Middle frontal gyrus (tissue), 1 donor: ENCODE results near the gene AQP2.

Experiments used
- DNase-seq: peaks from one replicate; pipeline ENCODE4 v3.0.0-alpha.2; 2015; ENCODE audit warnings: low spot score; ENCODE audit errors: extremely low spot score

The AQP2 gene

DNA sequence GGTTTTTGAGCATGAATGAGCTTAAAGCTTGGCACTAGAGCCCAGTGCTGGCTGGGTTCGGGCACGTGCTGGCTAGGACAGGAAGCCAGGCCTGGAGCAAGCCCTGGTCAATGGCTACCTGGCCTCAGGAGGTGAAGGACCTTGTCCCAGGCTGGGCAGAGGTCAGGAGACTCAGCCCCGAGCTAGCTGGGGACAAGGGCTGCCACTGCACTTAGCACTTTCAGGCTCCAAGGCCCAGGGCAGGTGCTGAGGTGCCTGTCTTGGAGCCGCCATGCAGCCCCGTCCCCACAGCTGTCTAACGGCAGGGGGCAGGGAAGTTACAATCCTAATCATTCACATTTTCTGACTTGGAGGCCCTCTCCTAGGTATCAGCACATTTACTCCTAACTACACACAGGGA lies 17.9 kb downstream of the AQP2 start:
- no peak for DNase-seq

DNA sequence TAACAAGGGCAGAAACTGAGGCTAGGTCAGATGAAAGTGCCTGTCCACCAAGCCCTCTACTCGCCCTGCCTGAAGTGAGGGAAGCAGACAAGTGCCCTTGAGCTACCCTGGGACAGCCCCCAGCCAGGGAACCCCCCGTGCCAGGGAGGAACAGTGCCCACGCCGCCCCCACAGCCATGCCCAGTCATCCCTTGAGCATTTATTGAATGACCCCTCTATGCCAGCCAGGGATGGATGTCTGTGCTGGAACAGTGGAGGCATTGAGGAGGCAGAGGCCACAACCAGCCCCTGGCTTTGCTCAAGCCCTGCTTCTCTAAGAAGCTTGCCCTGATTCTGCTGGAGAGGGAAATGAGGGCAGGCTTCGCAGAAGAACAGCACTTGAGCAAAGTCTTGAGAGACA lies 18.5 kb downstream of the AQP2 start:
- no peak for DNase-seq

DNA sequence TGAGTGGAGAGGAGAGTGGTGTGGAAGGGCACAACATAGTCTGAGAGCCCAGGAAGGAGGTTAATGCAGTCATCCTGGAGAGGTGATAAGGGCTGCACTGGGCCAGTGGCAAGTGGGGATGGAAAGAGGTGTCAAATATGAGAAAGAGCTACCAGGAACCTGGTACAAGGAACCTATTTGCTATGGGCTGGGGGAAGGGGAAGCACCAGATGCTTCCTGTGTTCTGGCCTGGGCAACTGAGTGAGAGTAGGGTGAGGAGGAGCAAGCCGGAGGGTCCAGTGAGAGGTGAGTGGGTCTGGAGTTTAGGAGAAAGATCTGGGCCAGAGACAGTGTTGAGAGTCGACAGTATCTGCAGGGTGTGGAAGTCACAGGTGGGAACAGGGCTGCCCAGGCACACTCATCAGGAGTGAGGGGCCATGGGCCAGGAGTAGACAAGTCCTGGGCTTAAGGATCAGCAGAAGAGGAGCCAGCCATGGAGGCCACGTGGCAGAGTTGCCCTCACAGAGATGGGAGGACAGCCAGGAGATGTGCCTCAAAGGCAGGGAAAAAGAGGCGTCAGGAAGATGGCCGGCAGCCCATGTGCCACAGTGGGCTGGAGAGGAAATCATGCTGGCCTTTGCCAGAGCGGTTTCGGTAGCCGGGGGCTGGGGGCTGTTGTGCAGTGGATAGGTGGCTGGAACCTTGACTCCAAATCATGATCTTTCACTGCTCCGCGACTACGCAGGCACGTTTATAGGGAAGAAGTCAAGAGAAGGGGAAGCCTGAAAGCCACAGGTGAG lies 19.3 kb downstream of the AQP2 start:
- no peak for DNase-seq

DNA sequence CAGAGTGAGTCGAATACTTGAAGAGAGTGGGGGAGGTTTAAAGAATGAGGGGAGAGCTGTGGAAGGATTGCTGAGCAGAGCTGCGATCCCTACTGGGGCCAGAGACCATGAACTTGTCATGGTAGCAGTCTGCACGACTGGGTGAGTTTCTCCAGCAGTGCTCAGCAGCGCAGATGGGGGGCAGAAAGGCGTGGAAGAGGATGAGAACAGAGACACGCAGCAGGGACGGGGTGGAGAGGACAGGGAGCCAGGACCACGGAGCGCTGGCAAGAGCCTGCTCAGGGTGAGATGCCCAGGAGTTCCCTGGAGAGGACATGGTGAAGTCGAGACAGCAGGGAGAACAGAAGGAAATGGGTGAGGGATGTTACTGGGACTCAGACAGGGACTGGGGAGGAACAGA lies 20.1 kb downstream of the AQP2 start:
- no peak for DNase-seq

DNA sequence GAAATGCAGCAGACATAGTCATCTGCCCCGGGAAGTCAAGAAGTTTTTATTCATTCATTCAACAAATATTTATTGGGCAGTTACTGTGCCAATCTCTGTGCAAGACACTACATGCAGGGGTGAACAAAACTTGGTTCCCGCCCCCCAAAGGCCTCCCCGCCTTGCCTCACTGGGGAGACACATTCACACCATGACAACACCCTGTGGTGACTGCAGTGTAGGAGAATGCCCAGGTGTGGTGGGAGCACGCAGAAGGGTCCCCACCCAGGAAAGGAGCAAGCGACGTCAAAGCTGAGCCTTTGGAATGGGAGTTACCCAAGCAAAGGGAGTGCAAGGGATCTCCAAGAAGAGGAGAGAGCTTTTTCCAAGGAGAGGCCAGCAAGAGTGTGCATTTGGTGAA lies 20.6 kb downstream of the AQP2 start:
- no peak for DNase-seq

DNA sequence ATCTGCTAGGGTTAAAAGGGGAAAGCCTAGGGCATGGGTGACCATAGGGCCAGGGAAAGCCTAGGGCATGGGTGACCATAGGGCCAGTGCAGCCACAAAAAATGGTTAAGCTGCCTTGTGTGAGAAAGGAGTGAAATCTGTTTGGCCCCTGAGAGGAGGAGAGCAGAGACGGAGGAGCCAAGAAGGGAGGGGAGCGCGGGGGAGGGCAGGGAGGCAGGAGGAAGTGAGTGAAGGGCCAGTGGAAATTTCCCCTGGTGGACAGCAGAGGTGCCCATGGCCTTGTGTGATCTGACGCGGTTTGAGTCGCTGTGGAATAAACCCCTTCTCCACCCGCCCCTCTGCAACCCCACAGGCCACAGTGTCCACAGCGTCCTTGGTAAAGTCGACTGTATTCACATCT lies 21.6 kb downstream of the AQP2 start:
- no peak for DNase-seq

DNA sequence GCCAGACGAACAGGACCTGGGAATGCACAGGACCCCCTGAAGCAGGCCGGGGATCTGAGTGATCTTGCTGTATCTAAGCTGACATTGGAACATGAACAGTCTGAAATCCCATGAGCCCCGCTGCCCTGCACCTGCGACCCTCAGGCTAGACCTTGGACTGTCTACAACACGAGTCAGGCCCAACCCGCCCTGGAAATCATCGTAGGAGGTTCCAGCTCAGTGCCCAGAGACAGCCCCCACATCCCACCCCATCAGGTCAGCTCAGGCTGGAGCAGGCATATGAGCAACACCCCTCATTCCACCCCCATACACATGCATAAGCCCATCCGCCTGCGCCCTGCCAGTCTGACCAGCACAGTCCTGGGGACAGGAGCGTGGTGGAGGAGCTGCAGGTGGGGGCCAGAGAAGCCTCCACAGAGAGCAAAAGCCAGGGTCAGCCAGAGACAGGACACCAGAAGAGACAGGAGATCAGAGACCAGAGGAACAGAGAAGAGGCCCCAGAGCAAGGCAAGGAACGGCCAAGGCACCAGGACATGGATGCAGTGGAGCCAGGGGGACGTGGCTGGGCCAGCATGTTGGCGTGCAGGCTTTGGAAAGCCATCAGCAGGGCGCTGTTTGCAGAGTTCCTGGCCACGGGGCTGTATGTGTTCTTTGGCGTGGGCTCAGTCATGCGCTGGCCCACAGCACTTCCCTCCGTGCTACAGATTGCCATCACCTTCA lies 22.3 kb downstream of the AQP2 start, which contains the start of gene AQP6:
Gene AQP6 (plus strand): TSS at position 307 of the 720 bp plus-strand sequence. CDS start 227 bp downstream, at position 534.
- DNase-seq: no peak

DNA sequence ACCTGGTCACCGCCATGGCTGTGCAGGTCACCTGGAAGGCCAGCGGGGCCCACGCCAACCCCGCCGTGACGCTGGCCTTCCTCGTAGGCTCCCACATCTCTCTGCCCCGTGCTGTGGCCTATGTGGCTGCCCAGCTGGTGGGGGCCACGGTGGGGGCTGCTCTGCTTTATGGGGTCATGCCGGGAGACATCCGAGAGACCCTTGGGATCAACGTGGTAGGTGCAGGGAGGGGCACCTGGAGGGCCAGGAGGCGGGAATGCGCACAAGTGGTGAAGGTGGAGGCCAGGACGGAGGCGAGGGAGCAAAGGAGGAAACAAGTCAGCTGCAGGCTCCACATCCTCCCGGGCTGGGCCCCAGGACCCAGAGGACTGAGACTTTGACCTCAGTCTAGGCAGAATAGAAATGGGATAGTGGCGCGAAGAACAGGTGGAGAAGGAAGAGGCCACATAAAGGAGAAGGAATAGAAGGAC lies 22.9 kb downstream of the AQP2 start:
- DNase-seq: no peak

DNA sequence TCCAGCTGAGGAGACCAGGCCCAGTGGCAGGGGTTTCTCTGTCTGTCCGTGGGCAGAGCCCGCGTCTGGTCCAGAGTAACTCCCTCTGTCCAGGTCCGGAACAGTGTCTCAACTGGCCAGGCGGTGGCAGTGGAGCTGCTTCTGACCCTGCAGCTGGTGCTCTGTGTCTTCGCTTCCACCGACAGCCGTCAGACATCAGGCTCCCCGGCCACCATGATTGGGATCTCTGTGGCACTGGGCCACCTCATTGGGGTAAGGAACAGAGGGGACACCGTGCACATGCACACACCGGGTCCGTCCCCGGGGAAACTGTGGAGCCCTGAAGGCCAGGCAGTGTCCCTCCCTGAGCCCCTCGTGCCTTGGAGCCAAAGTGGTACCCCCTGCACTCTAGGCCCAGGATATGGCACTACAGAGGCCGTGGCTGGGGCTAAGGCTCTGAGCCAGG lies 23.7 kb downstream of the AQP2 start:
- no peak for DNase-seq

DNA sequence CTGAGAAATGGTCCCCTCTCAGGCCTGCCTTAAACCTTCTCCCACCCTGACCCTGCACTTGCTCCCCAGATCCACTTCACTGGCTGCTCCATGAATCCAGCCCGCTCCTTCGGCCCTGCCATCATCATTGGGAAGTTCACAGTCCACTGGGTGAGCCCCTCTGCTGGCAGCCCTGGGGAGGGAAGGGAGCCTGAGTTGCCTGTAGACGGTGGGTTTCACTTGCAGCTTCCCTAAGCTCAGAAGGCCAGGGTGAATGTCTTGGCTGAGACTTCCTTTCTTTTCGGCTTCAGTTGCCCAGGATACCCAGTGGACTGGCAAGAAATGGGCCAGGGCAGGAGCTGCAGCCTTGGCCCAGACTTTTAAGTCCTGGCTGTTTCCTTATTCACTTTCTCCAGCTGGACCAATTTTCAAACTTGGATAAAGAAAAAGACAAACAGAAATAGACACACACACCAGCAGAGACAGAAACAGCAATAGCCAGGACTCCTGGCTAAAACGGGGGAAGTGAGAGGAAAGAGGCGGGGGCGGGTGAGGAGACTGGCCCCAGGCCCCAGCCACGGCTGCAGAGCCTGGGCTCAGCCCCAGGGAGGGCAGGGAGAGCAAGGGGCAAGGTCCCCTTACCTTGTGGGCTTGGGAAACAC lies 24.3 kb downstream of the AQP2 start:
- DNase-seq: no peak

DNA sequence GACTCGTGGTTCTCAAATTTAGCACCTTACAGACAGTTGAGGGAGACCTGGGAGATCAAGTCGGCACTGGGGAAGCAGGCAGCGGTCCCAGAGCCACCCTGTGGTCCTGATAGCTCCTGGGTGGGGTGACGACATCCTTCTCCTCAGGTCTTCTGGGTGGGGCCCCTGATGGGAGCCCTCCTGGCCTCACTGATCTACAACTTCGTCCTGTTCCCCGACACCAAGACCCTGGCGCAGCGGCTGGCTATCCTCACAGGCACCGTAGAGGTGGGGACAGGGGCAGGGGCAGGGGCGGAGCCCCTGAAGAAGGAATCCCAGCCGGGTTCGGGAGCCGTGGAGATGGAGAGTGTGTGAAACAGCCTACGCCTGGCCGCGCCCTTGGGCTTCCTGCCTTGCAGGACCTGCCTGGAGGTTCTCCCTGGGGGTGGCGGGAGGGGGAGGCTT lies 24.8 kb downstream of the AQP2 start:
- DNase-seq: no peak

DNA sequence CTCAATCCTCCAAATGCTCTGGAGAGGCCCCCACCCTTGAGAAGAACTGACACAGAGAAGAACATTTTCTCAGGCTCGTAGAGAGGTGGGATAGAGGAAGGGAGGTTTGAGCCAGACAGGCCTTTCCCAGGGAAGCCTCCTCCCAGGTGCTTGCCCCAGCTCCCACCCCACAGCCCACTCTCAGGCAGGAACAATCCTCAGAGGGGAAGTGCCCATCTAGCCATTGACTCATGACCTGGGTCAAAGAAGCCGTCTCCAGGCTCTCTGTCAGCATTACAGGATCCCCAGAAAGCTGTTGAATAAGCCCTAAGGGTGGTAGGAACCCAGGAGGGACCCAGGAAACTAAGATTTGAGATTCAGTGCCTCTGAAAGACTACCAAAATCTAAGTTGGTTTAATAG lies 26.0 kb downstream of the AQP2 start:
- DNase-seq: no peak

DNA sequence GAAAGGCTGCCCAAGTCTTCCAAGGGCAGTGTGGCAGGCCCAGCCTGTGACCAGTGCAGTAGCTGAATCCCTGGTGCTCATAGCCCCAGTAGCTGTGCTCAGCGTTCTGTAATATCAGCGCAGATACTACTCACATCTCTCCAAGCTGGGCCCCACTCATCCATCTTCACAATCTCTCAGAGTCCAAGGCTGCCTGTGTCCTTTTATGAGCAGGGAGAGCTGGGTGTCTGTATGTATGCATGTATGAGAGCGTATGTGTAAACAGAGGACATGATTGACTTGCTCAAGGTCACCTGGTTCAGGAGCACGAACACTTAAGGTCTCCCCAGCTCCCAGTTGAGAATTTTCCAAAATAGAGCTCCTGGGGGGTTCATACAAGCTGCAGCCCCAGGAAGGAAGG lies 27.6 kb downstream of the AQP2 start:
- DNase-seq: no peak

DNA sequence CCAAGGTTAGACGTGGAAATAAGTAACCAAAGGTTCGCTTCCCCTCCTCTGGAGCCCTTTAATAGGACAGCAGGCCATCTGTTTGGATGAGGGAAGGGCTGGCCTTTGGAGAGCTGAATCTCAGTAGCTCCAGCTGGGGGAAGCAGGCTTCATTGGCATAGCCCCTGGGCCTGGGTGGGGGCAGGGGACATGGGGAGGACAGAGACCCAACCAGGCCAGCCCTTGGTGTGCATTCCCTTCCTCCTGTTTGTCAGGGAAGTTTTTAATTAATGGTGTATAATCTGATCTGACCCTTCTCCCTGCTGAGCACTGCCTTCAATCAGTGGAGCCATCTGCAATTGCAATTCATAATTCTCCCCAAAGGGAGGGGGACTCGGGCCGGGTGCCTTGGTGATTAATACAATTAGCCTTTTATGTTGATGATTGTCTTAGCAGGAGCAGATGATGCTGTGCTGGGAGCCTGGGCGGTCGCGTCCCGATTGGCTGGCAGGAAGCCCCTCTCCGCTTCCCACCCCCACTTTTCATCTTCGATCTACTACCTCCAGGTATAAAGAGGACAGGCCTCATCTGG lies 28.6 kb downstream of the AQP2 start:
- no peak for DNase-seq

DNA sequence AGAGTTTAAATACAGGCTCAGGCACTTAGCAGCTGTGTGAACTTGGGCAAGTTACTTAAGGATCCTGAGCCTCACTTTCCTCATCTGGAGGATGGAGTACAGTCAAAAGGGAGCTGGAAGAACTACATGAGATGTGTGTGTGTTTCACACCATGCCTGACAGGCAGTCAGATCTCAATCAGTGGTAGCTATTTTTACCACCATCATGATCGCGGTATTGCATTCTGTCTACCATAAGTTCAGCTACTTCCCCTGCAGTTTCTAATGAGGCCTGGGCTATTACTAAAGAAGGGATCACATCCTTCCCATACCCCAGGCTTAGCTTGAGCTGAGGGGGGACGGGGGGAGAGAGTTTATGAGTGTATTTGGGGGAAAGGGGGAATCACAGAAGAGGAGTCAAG lies 29.3 kb downstream of the AQP2 start:
- no peak for DNase-seq

DNA sequence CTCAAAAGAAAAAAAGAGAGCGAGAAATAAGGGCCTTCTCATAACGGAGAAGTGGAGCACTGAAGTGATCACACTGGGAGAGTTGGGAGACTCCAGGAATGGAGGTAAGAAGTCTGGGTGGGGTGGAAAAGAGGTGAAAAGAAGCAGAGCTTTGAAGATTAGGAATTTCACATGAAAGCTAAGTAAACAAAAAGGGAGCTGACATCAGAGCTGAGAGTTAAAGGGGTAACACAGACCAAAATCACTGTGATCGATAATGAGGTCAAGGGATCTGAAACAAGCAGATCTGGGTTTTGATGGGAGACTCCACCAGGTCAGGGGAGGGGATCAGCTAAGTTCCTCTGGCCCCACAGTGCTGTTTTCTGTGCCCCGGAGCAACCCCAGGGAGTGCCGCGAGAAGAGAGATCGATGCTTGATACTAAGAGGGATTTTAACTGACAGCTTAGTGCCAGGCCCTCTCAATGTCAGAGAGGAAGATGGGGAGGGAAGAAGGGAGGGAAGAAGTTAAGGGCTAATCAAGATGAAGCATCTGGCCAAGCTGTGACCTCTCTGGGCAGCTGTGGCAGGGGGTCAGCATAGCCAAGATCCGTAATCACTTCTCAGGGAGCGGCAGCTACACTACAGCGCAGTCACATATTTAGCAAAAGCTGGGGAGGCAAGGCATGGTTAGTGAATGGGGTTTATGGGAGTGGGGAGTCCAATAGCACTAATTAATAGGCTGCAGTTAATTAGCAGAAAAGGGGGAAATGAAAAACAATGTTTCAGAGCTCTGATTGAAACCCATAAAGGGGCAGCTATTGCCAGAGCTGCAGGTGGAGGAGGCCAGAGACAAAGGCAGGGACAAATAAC lies 30.2 kb downstream of the AQP2 start:
- no peak for DNase-seq

DNA sequence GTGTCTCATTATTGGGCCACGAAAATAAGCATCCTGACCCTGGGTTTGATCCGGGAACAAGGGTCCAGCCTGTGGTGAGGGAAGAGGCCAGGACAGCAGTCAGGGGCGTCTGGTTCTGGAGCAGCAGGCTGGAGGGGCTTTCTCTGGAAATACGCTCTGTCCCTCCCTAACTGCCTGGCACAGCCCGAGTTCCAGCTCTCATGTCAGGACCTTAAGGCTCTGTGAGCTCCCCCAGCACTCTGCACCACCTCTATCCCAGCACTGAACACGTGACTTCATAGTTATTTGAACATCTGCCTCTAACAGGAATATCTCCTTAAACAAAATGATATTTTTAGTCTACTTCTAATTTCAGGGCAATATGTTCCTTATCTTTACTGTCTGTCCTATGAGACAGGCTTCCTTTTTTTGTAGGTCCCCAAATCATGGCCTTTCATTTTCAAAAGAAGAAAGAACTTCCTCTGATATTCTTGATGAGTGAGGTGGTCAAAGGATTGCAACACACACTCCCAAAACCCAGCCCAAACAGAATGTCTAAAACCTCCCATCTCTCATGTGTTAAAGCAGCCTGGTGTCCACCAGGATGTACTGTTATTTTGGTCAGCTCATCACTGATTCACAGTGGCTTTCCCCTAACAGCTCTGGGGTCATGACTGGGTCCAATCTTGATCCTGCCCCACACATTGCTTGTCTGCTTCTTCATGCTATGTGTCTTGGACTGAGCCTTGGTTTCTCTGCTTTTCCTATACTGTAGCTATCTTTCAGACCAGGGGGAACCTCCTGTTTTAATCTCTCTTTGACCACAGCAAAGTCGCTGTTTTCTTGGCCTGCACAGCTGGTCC lies 31.9 kb downstream of the AQP2 start:
- no peak for DNase-seq

DNA sequence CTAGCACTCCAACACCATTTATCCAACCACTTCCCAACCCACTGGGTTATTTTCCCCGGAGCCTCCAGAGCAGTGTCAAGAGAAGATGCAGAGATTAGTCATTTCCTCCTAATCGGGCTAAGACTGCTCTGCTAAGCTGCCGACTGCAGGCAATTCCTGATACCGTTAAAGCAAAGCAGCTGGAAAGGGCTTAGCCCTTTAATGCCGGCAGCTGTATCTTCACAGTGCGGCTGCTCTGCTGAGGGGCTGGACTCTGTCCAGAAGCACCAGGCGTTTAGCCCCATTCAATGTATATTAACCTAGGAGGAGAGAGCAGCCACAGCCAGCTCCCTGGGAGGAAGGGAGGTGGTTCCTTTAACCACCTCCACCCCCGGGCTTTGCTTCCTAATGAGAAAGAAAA lies 33.4 kb downstream of the AQP2 start:
- DNase-seq: no peak

DNA sequence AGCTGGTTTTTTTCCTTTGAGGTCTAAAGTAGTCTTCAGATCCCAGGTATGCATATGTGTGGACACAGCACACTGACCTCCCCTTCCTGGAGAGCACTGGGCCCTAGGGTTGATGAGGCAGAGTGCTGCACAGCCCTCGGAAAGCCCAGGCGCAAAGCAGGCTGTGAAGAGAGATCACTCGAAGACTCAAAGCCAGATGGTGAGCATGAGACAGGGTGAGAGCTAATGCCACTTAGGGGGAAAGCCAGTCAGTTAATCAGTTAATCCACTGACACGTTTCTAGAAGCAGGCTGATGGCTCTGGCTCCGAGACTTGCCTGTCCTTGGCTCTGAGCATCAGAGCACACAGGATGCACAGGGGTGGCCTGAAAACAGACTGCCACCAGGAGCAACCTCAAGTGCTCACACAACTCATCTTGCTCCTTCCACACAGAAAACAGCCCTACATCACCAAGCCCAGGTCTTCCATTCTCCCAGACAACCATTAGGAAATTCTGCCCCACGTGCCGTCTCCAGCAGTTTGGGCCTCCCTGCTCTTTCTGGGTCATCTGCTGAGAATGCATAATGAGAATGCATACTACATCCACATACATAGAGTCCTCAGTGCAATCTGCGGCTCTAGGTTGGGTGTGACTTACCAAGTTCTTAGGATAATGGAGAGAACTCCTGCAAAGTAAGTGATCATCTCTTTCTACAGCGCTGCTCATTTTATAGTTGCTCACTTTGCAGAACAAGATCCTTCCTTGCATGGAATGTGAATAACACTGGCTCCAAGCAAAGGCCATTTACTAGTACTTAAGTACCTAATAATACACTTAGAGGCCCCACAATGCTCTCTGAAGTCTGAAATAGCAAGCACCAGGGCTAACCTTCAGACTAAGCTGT lies 34.2 kb downstream of the AQP2 start:
- no peak for DNase-seq
